T-helper 1 cell treated with Interleukin-12 subunit alpha and Interleukin-12 subunit beta and Interleukin-4 antibody, amounts not matched to agents 30 ng/mL and 1 ng/mL, for 36 hours (primary cell): ENCODE results near the gene ADGRF4. TPM values are rescaled to one million over a fixed set of nuclear protein-coding genes. Genes with fewer than 3 reads are reported as not detected.

Experiments
- intact Hi-C: fragments of 100-400 bp; cut with micrococcal nuclease; formaldehyde crosslinking; loops from one replicate; pipeline ENCODE4 v1.15.1; 2024
- total RNA-seq: library from RNA; stranded (reverse); gene quantifications from 2 replicates; pipeline ENCODE4 v1.2.3, GENCODE V29; 2022

Gene ADGRF4, protein sequence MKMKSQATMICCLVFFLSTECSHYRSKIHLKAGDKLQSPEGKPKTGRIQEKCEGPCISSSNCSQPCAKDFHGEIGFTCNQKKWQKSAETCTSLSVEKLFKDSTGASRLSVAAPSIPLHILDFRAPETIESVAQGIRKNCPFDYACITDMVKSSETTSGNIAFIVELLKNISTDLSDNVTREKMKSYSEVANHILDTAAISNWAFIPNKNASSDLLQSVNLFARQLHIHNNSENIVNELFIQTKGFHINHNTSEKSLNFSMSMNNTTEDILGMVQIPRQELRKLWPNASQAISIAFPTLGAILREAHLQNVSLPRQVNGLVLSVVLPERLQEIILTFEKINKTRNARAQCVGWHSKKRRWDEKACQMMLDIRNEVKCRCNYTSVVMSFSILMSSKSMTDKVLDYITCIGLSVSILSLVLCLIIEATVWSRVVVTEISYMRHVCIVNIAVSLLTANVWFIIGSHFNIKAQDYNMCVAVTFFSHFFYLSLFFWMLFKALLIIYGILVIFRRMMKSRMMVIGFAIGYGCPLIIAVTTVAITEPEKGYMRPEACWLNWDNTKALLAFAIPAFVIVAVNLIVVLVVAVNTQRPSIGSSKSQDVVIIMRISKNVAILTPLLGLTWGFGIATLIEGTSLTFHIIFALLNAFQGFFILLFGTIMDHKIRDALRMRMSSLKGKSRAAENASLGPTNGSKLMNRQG
- total RNA-seq, result not detected in 2 replicates

DNA sequence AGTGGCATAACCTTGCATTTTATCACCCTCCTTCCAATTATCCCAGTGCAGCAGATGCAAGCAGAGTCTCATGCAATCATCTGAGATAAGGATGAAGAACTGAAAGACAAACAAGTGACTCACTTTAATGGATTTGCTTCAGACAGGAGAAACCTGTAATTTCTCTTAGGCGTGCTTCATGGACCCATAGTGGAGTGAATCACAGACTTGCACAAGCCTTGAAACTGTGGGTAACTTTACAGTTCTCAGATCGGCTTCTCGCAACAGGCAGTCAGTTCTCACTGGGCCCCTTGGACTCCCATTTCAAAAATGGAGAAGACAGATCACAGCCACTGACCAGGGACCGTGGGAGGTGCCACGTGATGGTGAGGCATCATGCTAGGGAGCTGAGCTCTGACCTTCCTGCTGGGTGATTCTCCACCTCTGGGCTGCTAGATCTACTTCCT, at the start of gene ADGRF4:
Gene ADGRF4, plus strand, starts transcription at position 239 of the 446 bp plus-strand sequence. CDS start 8,666 bp downstream, outside the sequence.
- intact Hi-C loops, result no loop called here

DNA sequence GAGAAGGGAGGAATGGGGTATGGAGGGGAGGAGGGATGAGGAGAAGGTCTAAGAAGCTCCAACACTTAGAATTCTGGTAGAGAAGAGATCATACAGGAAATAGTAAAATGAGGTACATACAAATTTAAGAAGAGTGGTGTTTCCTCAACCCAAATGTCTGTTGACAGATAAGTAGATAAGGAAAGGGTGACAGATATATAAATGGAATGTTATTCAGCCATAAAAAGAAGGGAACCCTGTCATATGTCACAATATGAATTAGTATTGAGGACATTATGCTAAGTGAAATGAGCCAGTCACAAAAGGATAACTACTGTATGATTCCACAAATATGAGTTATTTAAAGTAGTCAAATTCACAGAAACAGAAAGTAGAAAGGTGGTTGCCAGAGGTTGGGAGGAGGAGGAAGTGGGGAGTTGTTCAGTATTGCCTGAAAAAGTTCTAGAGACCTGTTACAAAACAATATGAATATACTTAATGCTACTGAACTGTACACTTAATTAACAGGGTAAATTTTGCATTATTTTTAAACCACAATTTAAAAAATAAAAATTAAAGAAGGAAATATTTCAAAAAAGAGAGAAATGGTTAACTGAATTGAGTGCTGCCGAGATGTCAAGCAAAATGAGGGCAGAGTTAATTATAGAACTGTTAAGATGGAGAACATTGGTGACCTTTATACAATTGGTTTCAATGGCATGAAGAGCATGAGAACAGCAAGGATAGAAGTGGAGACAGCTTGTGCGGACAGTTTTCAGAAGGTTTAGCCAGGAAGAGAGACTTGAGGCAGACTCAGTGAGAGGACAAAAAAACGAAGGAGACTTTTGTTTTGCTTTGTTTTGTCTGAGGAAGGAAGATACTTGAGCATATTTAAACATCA, 47.6 kb upstream of the ADGRF4 start:
- intact Hi-C loops, result no loop called here

DNA sequence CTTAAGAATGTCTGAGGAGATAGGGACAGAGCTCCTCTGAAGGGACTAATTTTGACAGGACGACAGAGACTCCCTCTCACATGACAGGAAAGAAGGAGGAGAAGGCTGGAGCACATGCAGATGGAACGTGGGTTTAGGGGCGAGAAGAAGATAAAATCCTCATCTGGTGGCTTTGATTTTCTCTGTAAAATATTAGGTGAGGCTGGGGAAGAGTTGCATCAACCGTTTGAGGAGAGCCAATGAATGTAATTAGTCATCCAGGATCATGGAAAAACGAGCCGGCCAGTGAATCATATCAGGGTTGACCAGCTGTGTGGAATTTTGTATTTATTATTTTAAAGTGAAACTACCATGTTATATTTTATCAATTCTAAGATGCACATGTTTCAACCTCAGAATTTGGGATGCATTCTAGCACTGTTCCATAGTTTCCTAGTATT, 46.9 kb upstream of the ADGRF4 start:
- intact Hi-C loops, result no loop called here

DNA sequence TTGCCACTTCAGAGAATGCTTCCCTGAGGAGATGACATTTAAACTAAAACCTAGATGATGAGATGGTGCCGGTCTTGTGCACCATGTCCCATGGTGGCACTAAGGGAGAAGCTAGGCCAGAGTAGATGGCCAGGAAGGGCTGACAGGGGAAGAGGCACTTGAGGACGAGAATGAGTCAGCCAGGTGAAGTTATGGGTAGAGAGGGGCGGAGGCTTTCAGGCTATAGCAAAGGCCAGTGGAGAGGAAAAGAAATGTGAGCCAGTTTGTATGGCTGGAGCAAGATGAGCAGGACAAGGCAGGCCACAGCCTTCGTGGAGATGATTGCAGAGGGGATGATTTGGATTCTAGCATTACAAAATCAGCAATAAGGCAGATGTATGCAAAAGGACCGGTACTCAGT, 44.7 kb upstream of the ADGRF4 start:
- intact Hi-C loops, result no loop called here

DNA sequence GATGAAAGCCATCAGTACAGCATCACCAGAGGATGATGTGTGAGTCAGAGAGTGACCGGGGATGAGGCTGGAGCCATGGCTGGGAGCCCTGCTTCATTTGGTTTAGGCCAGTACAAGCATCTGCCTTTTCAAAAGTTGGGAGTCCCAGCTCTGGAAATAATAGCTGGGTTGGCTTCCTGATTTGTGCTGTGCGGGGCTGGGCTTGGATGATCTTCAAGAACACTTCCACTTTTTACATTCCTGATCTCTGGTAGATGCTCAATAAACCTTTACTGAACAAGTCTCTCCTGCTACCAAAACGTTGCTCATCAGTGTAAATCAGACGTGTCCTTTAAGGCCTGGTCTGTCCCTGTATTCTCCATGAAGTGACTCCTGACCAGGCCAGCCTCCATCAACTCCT, 44.1 kb upstream of the ADGRF4 start:
- intact Hi-C loops, result no loop called here

DNA sequence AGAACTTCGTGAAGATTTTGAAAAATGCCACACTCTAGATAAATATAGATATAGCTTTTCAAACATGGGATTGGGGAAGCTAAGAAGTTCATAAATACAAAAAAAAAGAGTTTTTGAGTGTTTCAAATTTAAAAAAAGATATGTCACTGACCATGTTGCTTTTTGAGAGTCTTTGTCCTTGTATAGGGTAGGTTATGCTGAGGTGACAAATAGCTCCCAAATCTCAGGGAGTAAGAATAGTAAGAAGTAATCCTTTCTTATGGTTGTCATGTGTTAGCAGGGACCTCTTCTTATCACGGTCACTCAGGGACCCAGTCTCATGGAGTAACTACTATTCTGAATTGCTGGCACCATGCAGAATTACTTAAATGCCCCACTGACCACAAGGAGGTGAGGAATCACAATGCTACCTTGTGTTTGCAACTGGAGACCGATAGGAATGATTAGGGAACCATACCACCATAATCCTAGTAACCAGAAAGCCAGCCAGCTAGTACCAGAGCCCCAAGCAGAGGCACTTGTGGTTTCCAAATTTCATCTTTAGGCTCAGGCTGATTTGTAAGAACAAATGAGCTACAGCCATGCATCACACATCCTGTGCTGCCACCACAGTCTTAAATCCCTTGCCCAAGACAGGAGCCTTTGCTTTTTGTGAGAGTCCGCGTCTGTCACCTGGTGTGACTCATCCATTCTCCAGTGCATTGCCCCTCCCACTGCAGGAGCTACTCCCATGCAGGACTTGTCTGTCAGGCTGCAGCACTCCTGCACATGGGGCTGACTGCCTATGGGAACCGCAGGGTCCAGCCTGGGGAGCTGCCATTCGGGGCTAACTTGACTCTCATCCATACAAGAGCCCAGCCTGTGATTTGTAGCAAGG, 42.4 kb upstream of the ADGRF4 start:
- intact Hi-C loops, result loop anchor here (2.0 kb wide), 1 partner anchor 241 kb away; no protein-coding TSS in a partner anchor

DNA sequence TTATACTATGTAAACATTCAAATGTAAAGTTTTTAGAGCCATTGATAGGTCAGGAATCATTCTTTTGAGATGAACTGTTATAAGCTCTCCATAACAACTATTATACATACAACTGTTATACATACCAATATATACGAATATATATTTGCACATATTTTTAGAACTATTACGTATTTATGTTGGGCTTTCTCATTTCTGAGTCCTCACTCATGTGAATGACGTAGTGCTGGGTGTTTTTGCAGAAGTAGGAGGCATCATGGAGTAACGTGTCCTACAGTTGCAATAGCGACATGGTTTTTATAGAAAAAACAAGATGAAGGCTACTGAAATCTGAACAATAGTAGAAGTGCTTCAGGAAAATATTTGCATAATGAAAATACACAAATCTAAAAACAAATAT, 36.4 kb upstream of the ADGRF4 start:
- intact Hi-C loops, result no loop called here

DNA sequence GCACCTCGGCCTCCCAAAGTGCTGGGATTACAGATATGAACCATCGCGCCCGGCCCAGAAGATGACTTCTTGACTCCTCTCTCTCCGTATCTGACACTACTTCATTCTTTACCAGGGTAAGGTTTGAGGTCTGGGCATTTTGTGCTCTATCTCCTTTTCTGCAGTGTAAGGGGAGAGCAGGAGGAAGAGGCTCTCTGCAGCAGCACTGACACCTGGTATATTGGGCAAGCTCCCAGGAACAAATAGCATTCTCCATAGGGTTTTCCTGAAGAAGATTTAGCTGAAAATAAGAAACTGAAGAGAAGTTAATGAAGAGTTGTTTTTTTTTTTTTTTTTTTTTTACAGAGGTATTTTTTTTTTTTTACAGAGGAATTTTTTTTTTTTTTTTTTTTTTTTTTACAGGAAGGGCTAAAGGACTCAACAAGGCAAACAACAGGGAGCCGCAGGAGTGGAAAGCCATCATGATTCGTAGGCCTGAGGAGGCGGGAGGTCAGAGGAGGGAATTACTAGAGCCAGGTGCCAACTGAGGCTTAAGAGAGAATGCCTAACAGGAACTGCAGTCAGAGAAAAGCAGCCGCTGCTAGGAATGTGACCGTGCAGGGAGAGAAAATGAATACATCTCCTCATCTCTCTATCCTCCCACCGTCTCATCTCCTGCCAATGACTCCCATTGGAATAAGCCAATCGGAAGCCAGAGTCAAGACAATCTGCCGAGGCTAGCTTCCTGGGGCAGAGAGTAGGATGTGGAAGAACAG, 34.7 kb upstream of the ADGRF4 start:
- intact Hi-C loops, result no loop called here

DNA sequence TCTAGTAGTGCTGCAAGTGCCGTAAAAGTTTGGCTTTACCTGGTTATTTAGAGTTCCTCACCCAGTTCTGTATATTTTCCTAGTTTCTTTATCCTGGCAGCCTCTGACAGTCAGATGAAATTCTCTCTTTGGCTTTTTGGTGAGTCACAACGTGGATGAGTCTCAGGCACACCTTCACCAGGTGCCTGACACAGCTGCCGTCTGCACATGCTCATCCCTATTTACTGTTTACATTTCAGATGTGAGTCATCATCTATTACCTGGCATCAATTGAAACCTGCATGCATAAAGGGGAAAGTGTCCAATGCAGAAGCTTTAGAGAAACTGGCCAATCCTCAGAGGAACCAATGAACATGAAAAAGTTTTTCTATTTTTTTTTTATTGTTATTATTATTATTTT, 33.3 kb upstream of the ADGRF4 start:
- intact Hi-C loops, result no loop called here

DNA sequence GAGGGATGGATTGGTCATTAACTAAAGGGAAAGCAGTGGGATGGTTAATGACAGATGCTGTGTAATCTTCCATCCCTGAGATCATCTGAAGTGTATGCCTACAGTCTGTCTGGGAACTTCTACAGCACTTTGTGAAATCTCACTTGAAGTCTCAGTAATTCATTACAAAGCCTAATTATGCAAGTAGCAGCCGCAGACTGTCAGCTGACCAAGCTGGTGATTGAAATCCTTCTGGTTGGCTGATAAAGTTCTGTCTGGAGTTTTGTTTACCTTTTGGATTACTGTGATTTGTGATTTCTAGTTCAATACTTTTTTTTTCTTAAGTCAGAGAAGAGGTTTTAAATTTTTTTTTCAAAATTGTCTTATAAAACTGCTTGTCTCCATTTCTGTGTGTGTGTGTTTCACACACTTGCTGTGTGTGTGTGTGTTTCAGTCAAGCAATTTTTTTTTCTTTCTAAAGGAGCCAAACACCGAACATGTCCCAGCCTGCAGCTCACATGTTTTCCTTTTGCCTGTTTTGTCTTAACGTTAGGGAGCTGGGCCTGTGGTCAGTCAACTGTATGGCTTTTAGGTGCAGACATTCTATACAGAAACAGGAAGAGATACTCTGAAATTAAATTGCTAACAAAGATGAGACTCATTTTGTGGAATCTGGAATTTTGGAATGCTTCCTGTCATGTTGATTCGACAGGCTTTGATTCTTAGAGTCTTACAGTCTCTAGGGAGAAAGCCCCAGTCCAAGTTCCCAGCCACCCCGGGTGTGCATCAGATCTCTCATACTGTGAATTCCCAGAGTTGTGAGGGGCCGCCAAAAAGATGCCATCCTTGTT, 28.5 kb upstream of the ADGRF4 start:
- intact Hi-C loops, result no loop called here

DNA sequence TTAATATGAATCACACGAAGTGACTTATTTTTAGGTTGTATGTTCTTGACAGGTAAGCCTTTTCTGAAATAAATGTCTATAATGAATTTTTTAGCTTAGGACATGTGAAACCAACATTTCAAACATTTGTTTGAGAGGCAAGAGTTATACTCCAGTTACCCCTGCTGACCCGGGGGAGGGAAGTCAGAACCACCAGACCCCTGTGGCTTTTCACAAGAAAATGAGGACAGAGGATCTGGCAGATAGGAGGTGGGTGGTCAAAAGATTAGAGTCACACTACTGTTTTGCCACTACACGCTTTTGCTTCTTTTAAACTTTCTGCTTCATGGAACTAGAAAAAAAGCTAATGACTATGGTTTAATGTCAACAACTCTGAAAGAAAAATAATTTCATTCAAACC, 27.5 kb upstream of the ADGRF4 start:
- intact Hi-C loops, result no loop called here

DNA sequence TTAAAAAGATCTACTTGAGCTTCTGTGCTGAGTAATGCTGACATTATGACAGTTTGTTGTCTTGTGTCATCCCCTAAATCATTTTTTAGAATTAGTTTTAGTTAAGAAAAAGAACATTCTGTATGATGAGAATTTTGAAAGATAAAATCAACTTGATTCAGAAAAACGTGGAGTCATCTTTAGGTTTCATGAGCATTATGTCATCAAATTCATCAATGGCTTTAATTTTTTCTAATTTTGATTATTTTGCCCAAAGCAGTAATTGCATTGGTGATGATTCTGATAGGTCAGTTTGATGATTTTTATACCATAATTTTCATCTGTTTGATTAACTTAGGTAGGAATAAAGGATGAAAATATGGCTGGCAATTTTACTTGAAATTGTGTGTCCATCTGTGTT, 26.6 kb upstream of the ADGRF4 start:
- intact Hi-C loops, result no loop called here

DNA sequence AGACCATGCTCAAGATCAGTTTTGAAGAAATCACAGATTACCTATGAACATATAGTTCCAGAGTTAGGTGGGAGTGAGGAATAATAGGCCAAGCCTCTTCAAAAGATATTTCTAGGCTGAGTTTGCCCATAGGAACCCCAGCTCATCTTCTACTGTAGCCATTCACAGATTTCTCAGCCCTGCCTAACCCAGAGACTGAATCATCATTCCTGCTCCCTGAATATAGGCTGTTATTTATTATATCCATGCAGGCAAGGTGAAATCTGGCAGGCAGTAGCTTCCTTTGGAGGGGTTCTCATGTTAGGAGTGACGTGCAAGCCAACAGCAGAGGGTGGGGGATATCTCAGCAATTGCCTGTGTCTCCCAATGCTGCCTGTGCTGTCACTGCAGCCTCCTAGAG, 25.6 kb upstream of the ADGRF4 start:
- intact Hi-C loops, result no loop called here

DNA sequence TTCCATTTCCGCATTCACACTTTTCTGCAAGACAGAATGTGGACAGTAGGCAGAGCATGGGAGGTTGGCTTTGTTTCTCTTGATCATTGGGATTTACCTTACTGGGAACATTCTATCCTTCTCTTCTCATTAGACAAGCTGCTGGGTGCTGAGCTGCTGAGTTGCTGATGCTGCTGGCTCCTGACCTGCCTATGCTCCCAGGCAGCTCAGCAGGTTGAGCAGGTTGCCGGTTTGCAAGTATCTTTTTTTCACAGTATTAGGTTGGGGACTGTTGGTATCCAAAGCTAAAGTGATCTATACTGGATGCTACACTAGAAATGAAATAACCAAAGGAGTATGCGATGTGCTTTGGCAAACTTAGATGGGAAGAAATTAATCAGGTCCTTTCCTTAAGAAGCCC, 23.7 kb upstream of the ADGRF4 start:
- intact Hi-C loops, result no loop called here

DNA sequence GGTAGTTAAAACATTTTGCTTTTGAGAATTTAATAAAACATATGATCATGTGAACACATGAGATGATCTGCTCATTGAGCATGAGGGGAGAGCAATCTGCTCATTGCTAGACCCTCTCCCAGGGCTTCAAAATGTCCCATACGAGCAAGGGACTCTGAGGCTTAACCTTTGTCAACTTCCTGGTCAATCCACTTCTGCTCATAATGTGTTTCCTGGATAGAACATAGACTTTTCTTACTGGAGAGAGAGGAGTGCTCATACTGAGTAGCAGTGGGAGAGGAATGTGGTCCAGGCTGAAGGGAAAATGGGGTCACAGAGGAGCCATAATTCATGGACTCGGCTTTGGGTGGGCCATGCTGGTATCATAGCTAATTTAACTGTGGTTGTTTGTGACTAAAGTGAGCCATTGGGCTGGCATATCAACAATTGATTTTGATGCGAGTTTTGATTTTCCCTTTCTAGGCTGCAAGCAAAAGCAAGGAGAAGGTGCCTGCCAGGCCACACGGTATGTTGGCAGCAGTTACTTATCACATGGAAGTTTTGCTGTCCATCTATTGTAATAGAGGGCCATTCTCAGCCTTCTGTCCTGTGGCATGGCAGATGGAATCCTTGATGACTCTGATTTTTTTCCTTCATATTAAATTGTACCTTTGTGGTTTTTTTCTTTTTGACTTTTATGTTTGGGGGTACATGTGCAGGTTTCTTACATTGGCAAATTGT, 20.8 kb upstream of the ADGRF4 start:
- intact Hi-C loops, result no loop called here

DNA sequence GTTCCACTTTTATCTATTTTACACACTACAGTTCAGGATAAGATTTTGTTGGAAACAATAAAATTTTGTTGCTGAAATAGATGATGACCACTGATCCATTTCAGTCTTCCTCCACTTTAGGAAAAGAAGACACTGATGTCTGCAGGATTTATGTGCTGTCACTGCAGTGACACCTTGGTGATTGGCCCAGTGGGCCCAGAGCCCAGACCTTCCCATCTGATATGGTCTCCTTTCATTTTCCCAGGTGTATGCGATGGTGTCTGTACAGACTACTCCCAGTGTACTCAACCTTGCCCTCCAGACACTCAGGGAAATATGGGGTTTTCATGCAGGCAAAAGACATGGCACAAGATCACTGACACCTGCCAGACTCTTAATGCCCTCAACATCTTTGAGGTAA, 19.6 kb upstream of the ADGRF4 start:
- intact Hi-C loops, result no loop called here

DNA sequence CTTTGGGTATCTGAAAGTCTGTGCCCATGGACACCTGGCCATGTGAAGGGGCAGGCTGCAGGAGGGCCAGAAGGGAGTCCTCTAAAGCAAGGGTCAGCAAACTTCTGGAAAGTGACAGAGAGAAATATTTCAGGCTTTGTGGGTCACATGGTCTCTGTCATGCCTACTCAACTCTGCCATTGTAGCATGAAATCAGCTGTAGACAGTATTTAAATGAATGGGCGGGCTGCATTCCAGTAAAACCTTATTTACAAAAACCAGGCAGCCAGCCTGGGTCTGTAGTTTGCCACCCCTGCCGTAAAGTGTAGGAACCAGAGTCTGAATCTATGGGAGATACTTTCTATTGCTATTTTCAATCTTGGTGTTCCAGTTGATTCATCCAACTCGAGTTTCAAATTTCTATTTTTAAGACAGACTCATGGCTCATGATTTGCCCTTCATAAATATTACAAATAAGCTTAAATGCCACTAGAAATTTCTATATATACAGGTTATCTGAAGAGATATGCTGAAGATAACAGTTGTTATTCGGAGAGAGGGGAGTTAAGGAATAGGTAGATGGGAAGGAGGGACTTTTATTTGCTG, 19.0 kb upstream of the ADGRF4 start:
- intact Hi-C loops, result no loop called here

DNA sequence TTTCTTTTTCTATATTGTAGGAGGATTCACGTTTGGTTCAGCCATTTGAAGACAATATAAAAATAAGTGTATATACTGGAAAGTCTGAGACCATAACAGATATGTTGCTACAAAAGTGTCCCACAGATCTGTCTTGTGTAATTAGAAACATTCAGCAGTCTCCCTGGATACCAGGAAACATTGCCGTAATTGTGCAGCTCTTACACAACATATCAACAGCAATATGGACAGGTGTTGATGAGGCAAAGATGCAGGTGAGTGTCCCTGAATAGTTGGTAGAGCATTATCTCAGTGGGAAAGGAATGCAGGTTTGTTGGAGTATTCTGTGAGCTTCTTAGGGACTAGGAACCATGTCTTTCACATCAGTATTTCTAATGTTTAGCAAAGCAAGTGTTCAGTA, 18.3 kb upstream of the ADGRF4 start:
- intact Hi-C loops, result no loop called here
